ENCODE results near the gene CEACAM5.

The CEACAM5 gene

GRCh38 chr19:41708481-41708880 is at the start of gene CEACAM5:
Gene CEACAM5 (plus strand): TSS chr19:41708626. CDS start chr19:41708732, 106 bp downstream.
- DNase-seq (ENCODE audit: low read depth in 2 of 2), result no peak

GRCh38 chr19:41666075-41666474 is 42.4 kb upstream of the CEACAM5 start:
- no peak for DNase-seq (ENCODE audit: low read depth in 2 of 2)

GRCh38 chr19:41668315-41668714 is 40.1 kb upstream of the CEACAM5 start:
- no peak for DNase-seq (ENCODE audit: low read depth in 2 of 2)

- DNase-seq (ENCODE audit: low read depth in 2 of 2), result no peak
Observed at GRCh38 chr19:41670755-41671154, 37.7 kb upstream of the CEACAM5 start.

- DNase-seq (ENCODE audit: low read depth in 2 of 2), result no peak
Observed at GRCh38 chr19:41671486-41671885, 36.9 kb upstream of the CEACAM5 start.

GRCh38 chr19:41682437-41682836 is 26.0 kb upstream of the CEACAM5 start:
- DNase-seq (ENCODE audit: low read depth in 2 of 2), result no peak

- no peak for DNase-seq (ENCODE audit: low read depth in 2 of 2)
Observed at GRCh38 chr19:41687419-41687818, 21.0 kb upstream of the CEACAM5 start.

- DNase-seq (ENCODE audit: low read depth in 2 of 2), result no peak
Observed at GRCh38 chr19:41688098-41688497, 20.3 kb upstream of the CEACAM5 start, which contains the start of gene CEACAM7. Gene CEACAM7 (minus strand): TSS chr19:41688270. CDS start chr19:41688165, 105 bp downstream.

- no peak for DNase-seq (ENCODE audit: low read depth in 2 of 2)
Observed at GRCh38 chr19:41688687-41689086, 19.7 kb upstream of the CEACAM5 start.

GRCh38 chr19:41689993-41690800 is 18.2 kb upstream of the CEACAM5 start:
- no peak for DNase-seq (ENCODE audit: low read depth in 2 of 2)

- no peak for DNase-seq (ENCODE audit: low read depth in 2 of 2)
Observed at GRCh38 chr19:41690801-41691065, 17.7 kb upstream of the CEACAM5 start.

GRCh38 chr19:41691268-41691970 is 17.0 kb upstream of the CEACAM5 start:
- DNase-seq (ENCODE audit: low read depth in 2 of 2), result no peak

- DNase-seq (ENCODE audit: low read depth in 2 of 2), result no peak
Observed at GRCh38 chr19:41694196-41694595, 14.2 kb upstream of the CEACAM5 start.

GRCh38 chr19:41694831-41695635 is 13.4 kb upstream of the CEACAM5 start:
- DNase-seq (ENCODE audit: low read depth in 2 of 2), result no peak

GRCh38 chr19:41695745-41696144 is 12.7 kb upstream of the CEACAM5 start:
- DNase-seq (ENCODE audit: low read depth in 2 of 2), result no peak

- no peak for DNase-seq (ENCODE audit: low read depth in 2 of 2)
Observed at GRCh38 chr19:41696402-41697197, 11.8 kb upstream of the CEACAM5 start.

- DNase-seq (ENCODE audit: low read depth in 2 of 2), result no peak
Observed at GRCh38 chr19:41697198-41697855, 11.1 kb upstream of the CEACAM5 start.

GRCh38 chr19:41698746-41699230 is 9.6 kb upstream of the CEACAM5 start:
- DNase-seq (ENCODE audit: low read depth in 2 of 2), result no peak

GRCh38 chr19:41699231-41699967 is 9.0 kb upstream of the CEACAM5 start:
- no peak for DNase-seq (ENCODE audit: low read depth in 2 of 2)

- DNase-seq (ENCODE audit: low read depth in 2 of 2), result no peak
Observed at GRCh38 chr19:41699968-41700323, 8.5 kb upstream of the CEACAM5 start.
